AG09319 (cell line): ENCODE measurements around the gene SPIRE1.

Source experiments
- DNase-seq: peaks from one replicate; pipeline ENCODE4 v3.0.0-alpha.2; 2010; ENCODE audit warnings: low read depth; ENCODE audit errors: extremely low read depth
- CTCF ChIP-seq: IDR thresholded peaks from 2 replicates; pipeline ENCODE4 v1.5.1; 2011; ENCODE audit warnings: low read depth, mild to moderate bottlenecking, inconsistent platforms, low read length, moderate library complexity

Gene SPIRE1

GRCh38 chr18:12464731-12465130 is 193.2 kb downstream of the SPIRE1 start:
- DNase-seq, result no peak
- no peak for TF ChIP-seq CTCF

GRCh38 chr18:12463191-12463590 is 194.7 kb downstream of the SPIRE1 start:
- no peak for TF ChIP-seq CTCF
- no peak for DNase-seq

- no peak for TF ChIP-seq CTCF
- no peak for DNase-seq
Measured at GRCh38 chr18:12462242-12462641, 195.7 kb downstream of the SPIRE1 start.

- DNase-seq, result no peak
- no peak for TF ChIP-seq CTCF
Measured at GRCh38 chr18:12461326-12461725, 196.6 kb downstream of the SPIRE1 start.

- TF ChIP-seq CTCF, result no peak
- no peak for DNase-seq
Measured at GRCh38 chr18:12460874-12461273, 197.0 kb downstream of the SPIRE1 start.

GRCh38 chr18:12458771-12459170 is 199.1 kb downstream of the SPIRE1 start:
- DNase-seq, result no peak
- TF ChIP-seq CTCF, result no peak

GRCh38 chr18:12456441-12456840 is 201.5 kb downstream of the SPIRE1 start:
- no peak for DNase-seq
- no peak for TF ChIP-seq CTCF
